NOMO-1 treated with DMSO at 0.1 percent for 48 hours (cell line): Measurements from ENCODE around the gene AGAP1.

Experiments
- DNase-seq: peaks from one replicate; lab custom pipeline; 2025; ENCODE audit not compliant: unreplicated experiment; lab: John Stamatoyannopoulos, UW

Gene AGAP1

DNA sequence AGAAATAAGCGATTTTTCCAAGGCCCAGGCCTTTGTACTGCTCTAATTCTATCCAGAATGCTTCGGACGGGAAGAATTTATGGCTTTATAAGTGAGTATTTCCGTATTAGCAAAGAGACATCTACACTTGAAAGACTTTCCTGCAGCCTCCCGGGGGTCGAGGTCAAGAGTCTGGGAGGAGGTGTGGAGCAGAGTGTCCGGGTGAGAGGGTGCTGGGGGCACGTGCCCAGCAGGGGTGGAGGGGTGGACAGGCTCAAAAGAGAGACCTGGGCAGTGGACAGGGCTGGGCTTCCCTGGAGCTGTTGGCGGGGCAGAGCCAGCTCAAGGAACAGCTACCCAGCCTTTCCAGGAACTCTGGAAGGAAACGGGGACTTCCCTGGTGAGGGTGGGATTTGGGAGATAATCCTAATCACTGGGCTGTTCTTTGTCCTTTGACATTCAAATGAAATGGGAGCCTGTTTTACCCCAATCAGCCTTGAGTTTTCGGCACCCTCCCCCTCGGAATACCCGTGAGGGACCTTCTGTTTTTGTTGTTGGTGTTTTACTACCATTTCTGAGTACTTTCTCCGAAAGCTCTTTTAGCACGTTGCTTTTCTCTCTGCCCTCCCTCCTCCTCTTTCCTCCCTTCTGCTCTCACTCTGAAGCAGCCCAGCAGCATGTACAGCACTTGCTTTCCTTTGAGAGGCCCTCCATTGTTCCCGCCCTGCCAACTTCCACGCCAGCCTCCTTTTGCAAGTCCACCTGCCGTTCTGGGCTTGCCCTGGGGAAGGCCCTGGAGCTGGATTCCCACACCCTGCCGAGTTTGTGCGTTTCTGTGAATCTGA, 164.7 kb downstream of the AGAP1 start:
- DNase-seq, result no peak

- no peak for DNase-seq
Observed at GRCh38 chr2:235659767-235660322, 166.0 kb downstream of the AGAP1 start.

DNA sequence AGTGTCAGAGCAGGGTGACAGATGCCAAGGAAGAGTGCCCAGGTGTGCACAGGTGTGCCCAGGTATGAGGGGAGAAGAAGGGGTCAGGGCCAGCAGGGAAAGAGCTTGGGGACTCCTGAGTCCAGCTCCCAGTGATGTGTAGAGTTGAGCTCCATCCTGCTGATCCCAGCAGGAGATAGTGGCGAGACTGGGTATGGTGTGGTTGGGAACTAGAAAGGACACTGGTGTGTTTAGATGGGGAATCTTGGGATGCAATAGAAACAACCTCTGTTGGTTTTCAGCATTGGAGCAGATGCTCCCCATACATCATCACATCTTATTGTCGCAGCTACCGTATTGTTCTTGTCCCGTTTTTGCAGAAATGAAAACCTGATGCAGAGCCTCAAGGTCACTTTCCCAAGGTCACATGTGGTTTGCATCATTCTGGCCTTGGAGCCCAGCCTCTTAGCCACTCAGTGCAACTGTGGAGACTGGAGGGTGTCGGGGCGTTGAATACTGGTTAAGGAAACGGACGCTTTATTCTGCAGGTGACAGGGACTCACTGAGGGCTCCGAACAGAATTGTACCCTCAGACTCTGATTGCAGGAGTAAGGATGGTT, 166.7 kb downstream of the AGAP1 start:
- no peak for DNase-seq

- no peak for DNase-seq
Observed at GRCh38 chr2:235661167-235661937, 167.5 kb downstream of the AGAP1 start.

DNA sequence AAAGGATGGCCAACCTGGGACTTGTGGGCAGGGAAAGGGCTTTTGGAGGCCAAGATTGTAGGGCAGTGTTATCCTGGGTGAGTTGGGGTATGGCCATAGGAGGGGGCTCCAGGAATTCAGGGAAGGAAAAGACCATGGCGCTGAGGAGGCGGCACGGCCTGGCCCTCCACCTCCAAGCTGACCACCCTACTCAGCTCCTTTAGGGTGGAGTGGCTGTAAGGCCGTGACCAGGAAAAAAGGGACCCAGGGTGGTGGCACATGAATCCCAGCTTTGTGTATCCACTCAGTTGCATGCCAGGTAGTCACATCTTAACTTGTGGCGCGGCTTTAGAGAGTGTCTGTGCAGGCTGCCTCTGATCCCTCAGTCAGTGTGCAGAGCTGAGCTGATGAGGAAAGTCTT, 168.1 kb downstream of the AGAP1 start:
- DNase-seq, result no peak

- DNase-seq, result no peak
Observed at GRCh38 chr2:235663875-235664274, 170.0 kb downstream of the AGAP1 start.

- DNase-seq, result no peak
Observed at GRCh38 chr2:235665661-235666212, 171.9 kb downstream of the AGAP1 start.

DNA sequence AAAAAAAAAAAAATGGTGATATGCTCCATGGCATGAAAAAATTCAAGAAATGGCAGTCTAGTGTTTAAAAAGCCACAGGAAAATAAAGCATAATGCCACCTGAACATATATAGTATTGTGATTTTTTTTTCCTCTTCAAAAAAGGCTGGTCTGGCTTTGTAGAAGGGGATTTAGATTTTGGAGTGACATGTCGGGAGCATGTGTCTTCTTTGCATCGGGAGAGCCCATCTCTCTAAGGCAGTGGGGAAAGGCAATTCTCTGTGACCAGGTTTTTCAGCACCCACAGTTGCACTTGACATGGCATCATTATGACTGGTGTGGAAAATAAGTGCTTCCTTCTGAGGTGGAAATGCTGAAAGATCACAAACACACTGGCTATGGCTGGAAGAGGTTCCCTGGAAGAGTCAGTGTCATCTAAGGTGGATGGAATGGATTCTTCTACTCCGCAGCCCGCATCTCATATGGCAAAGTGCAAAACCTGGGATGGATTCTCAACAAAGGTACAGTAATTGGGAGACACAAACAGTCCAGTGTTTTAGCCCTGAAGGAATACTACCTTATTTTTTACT, 172.5 kb downstream of the AGAP1 start:
- no peak for DNase-seq

- no peak for DNase-seq
Observed at GRCh38 chr2:235668782-235669181, 174.9 kb downstream of the AGAP1 start.

- DNase-seq, result no peak
Observed at GRCh38 chr2:235669269-235669831, 175.5 kb downstream of the AGAP1 start.

GRCh38 chr2:235669983-235670962, 176.4 kb downstream of the AGAP1 start:
- DNase-seq, result no peak

DNA sequence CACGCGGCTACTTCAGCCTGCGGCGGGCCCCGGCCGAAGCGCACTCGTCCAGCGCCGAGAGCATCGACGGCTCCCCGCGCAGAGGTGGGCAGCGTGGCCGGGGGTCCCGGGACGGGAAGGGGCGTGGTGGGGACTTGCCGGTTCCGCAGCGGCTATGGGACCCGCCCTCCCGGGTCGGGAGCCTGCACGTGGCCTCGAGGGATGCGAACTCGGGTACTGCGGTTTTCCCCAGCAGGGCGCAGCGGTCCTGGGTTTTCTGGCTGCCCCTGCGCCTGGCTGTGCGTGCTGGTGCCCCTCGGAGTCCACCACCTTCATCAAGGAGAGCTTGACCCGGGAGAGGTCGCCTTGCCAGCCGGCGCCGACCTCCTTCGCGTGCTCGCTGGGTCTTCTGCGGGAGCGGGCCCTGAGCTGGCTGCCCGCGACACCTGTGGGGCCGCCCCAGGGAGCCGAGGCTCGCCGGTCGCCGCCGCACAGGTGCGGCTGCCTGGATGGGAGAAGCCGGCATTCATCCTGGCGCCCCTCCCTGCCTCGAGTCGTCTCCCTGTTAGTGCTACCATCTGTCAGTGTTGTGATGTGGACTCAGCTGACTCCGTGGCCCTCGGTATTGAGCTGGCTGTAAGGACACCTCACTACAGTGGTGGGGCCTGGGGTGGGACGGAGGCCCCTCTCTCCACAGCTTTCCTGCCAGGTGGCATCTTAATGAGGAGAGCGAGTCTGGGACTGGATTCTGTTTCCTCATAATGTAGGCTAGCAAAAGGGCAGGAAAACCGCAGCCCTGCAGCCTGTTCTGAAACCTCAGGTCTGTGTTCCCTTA, 177.3 kb downstream of the AGAP1 start:
- no peak for DNase-seq

GRCh38 chr2:235672720-235673119, 178.9 kb downstream of the AGAP1 start:
- DNase-seq, result no peak

GRCh38 chr2:235674146-235674545, 180.3 kb downstream of the AGAP1 start:
- no peak for DNase-seq

DNA sequence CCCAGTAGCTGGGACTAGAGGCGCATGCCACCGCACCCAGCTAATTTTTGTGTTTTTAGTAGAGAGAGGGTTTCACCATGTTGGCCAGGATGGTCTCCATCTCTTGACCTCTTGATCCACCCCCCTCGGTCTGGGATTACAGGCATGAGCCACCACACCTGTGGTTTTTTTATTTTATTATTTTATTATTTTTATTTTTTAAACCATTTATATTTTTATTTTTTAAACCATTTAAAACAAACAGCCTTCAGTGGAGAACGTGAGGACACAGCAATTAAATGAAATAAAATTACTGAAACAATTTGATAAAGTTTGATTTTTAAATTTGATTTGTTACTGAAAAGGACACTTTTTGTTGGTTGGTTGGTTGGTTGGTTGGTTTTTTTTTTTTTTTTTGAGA, 181.0 kb downstream of the AGAP1 start:
- DNase-seq, result no peak

DNA sequence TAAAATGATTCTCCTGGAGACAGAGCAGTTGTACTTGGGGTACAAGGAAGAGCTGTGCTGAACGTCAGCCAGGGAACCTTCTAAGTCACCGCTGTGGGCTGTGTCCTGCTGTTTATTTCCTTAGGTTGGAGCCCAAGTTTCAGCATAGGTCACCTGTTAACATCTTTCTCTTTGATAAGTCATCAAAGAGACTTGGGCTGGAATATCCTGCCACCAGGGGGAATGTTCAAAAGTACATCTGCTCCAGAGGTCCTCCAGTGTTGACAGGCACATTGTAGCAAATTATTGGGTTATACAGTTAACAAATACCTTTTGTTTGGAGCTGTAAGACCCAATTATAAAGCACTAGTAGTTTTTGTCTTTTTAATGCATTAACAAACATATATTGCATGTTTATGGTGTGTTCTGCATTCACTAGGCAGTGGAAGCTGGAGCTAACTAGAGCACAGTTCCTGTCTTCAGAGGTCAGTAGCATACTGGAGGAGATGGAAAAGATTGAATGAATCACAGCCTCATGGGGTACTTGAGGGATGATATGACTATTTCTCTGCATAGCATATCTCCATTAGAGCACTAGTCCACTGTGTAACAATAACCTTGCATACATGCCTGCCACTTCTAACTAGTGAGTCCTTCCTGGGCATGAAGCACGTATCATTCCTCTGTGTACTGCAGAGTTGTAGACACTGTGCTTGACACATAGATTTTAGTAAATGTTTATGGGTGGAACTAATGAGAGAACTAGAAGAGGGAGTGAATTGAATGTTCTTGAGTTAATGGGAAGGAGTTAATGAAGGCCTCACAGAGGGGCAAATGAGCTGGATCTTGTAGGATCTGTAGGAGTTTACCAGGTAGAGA, 182.1 kb downstream of the AGAP1 start:
- DNase-seq, result no peak

DNA sequence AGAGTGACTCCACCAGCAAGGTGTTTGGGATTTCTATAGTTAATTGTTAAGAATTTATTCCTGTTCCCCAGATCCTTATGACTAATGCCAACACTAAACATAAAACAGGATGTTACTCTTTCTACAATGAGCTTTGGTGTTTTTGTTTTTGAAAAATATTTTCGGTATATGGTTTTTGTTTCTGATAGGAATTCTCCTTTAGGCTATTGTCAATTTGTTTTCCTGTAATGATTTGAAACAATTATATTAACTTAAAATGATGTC, 182.6 kb downstream of the AGAP1 start:
- no peak for DNase-seq

GRCh38 chr2:235677276-235677788, 183.5 kb downstream of the AGAP1 start:
- no peak for DNase-seq
